Left ventricle myocardium inferior (tissue), 1 donor: ENCODE data around the gene MCM7. TPM values are rescaled to one million over a fixed set of nuclear protein-coding genes. Genes with fewer than 3 reads are reported as not detected.
A peak's percentile ranks its signal among the peaks of the same experiment; 100 is the strongest.

Source experiments
- DNase-seq: peaks from one replicate; pipeline ENCODE4 v3.0.0-alpha.2; 2020
- H3K27ac ChIP-seq: fragments of 200-600 bp; replicated peaks from 2 replicates; pipeline ENCODE4 v1.8.0; 2021
- H3K27me3 ChIP-seq: fragments of 200-600 bp; 2 replicates; pipeline ENCODE4 v1.8.0; 2021; ENCODE audit warnings: low read depth
- H3K36me3 ChIP-seq: fragments of 200-600 bp; 2 replicates; pipeline ENCODE4 v1.8.0; 2021
- H3K4me1 ChIP-seq: fragments of 200-600 bp; 2 replicates; pipeline ENCODE4 v1.8.0; 2021
- H3K4me3 ChIP-seq: fragments of 200-600 bp; 2 replicates; pipeline ENCODE4 v1.8.0; 2021; ENCODE audit warnings: mild to moderate bottlenecking, moderate library complexity
- H3K9me3 ChIP-seq: fragments of 200-600 bp; replicated peaks from 2 replicates; pipeline ENCODE4 v1.8.0; 2021
- intact Hi-C: fragments of 100-400 bp; cut with micrococcal nuclease; formaldehyde crosslinking; loops from one replicate; pipeline ENCODE4 v1.11.0; 2022
- total RNA-seq: library from RNA; stranded (reverse); fragmentation: NEBNext Ultra II Directional; extraction: Animal tissue kit (Norgen Biotek cat#: 25700); gene quantifications from one replicate; pipeline ENCODE4 v1.2.1, GENCODE V29; 2021
- TF ChIP-seq, protein P1 (sequence below): fragments of 200-600 bp; IDR thresholded peaks from 2 replicates; pipeline ENCODE4 v1.8.0; 2021; ENCODE audit warnings: antibody characterized with exemption, mild to moderate bottlenecking, borderline replicate concordance
- donor health status: DM: no; HTN: yes; CAD: no; lungs with severe emphysema.

MCM7 gene
- total RNA-seq, 1 donor from 2014 or later, result 21.1 TPM

DNA sequence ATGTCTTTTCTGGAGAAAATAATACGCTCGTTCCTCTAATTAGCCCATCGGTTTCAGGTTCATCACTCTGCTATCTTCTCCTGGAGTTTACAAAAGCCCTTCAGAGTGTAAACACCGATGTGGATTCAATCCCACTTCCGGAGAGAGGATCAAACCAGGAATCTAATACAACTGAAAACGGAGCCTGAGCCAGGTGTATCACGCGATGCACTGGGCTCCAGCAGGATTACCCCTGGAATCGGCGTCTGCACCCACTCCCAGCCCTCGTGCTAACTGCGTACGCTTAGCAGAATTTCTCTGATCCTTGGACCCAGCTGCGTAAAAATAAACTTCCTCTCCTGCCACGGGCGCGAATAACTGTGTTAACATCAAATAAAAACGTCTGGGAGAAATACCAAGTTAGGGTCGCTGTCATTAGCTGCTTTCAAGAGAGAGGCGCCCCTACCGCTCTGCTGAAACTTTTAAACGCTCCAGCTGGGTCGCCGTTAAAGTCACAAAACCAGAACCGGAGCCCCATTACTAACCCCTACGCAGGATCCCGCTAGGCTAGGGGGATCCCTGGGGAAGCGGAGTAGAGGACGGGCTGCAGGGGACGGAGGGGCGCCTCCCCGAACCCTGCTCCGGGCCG, 20.2 kb downstream of the MCM7 start:
- no peaks in the 10 kb centered on the region for H3K9me3 ChIP-seq
- H3K27ac ChIP-seq, result peak overlapping the region; percentile 87
- intact Hi-C loops, result loop anchor here (10.0 kb wide), 1 partner anchor 86 kb away; no protein-coding TSS in a partner anchor
- no peaks in the 10 kb centered on the region for H3K27me3 ChIP-seq
- H3K4me3 ChIP-seq, result peak overlapping the region; percentile 77
- H3K4me1 ChIP-seq, result peaks cover 48% of the 10 kb centered on the region
- peaks cover 32% of the 10 kb centered on the region for H3K36me3 ChIP-seq
- no peak for DNase-seq
- TF ChIP-seq, protein P1, sequence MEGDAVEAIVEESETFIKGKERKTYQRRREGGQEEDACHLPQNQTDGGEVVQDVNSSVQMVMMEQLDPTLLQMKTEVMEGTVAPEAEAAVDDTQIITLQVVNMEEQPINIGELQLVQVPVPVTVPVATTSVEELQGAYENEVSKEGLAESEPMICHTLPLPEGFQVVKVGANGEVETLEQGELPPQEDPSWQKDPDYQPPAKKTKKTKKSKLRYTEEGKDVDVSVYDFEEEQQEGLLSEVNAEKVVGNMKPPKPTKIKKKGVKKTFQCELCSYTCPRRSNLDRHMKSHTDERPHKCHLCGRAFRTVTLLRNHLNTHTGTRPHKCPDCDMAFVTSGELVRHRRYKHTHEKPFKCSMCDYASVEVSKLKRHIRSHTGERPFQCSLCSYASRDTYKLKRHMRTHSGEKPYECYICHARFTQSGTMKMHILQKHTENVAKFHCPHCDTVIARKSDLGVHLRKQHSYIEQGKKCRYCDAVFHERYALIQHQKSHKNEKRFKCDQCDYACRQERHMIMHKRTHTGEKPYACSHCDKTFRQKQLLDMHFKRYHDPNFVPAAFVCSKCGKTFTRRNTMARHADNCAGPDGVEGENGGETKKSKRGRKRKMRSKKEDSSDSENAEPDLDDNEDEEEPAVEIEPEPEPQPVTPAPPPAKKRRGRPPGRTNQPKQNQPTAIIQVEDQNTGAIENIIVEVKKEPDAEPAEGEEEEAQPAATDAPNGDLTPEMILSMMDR, result no peak

DNA sequence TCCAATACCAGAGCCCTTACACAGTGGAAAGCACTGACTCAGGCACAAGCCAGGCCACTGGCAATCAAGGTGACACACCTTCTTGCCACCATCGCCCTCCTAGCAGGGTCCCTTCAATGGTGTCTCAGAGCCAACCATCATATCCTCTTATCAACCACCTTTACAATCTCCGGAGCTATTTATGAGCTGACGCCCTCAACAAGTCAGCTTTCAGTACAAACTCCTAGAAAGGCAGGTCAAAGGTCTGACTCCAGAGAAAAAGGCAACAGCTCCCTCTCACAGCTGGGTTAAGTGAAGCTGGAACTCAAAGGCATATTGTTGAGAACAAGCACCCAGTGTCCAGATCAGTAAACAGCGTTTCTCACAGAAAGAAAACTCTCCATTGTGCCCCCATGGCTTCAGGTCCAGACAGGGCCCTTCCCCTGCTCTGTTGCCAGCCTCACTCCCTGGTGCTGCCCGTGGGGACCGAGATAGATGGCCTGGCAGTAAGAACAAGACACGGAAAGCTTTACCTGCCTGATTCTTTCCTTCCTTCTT, 22.1 kb downstream of the MCM7 start:
- H3K36me3 ChIP-seq, result peaks cover 52% of the 10 kb centered on the region
- H3K9me3 ChIP-seq, result no peaks in the 10 kb centered on the region
- H3K27ac ChIP-seq, result no peak overlapping the region
- TF ChIP-seq, protein P1, result no peak
- intact Hi-C loops, result no loop called here
- H3K4me3 ChIP-seq, result no peak overlapping the region
- no peak for DNase-seq
- peaks cover 48% of the 10 kb centered on the region for H3K4me1 ChIP-seq
- H3K27me3 ChIP-seq, result no peaks in the 10 kb centered on the region

DNA sequence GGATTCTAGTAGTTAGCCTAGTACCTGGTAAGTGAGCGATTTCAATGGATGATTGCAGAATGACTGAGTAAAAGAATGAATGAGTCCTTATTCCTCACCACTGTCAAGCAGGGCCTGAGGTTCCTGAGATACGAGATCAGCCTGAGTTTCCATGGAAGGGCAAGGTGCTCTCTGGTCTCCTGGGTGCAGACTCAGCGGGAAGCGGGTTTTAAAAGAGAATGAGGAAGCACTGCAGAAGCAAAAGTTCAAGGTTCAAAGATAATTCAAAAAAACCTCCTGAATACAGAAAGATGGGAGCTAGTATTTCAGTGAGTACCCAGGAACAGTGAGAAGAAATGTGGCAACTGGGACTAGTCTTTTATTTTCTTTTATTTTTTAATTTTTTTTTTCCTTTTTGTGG, 24.0 kb downstream of the MCM7 start:
- H3K4me1 ChIP-seq, result peaks cover 40% of the 10 kb centered on the region
- H3K27me3 ChIP-seq, result no peaks in the 10 kb centered on the region
- intact Hi-C loops, result no loop called here
- TF ChIP-seq, protein P1, result no peak
- H3K4me3 ChIP-seq, result no peak overlapping the region
- no peak overlapping the region for H3K27ac ChIP-seq
- DNase-seq, result no peak
- H3K9me3 ChIP-seq, result peaks cover 13% of the 10 kb centered on the region
- peaks cover 70% of the 10 kb centered on the region for H3K36me3 ChIP-seq

DNA sequence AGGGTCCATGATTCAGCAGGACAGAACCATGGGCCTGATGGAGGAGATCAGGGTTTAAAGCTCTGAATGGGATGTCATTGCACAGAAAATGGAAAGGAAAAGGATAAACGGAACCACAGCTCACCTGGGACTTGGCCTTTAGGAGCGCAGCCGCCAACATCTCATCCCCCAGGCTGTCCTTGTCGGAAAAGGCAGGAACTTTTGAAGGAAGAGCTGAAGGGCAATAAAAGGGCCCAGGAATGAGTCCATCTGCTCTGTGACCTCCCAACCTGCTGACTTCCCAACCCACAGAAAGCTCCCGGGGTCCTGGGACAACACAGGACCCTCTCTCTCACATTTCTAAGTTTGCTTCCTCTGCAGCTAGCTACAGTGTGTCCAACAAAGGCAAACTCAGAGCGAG, 25.8 kb downstream of the MCM7 start:
- Histone ChIP-seq H3K36me3 (peaks cover 88% of the 10 kb centered on the region), H3K9me3 (peaks cover 31% of the 10 kb centered on the region), H3K27ac (no peak overlapping the region), H3K4me1 (peaks cover 31% of the 10 kb centered on the region), H3K27me3 (no peaks in the 10 kb centered on the region), H3K4me3 (no peak overlapping the region)
- no peak for DNase-seq
- TF ChIP-seq, protein P1, result no peak
- intact Hi-C loops, result no loop called here

GRCh38 chr7:100074841-100075240, 26.4 kb downstream of the MCM7 start:
- TF ChIP-seq, protein P1, result no peak
- H3K27ac ChIP-seq, result no peak overlapping the region
- peaks cover 25% of the 10 kb centered on the region for H3K4me1 ChIP-seq
- H3K4me3 ChIP-seq, result no peak overlapping the region
- intact Hi-C loops, result no loop called here
- no peak for DNase-seq
- H3K27me3 ChIP-seq, result no peaks in the 10 kb centered on the region
- H3K9me3 ChIP-seq, result peaks cover 37% of the 10 kb centered on the region
- H3K36me3 ChIP-seq, result peaks cover 91% of the 10 kb centered on the region
